GM12878 (cell line): ENCODE measurements around the gene SESN3. TPM values are rescaled to one million over a fixed set of nuclear protein-coding genes. Genes with fewer than 3 reads are reported as not detected.

ENCODE experiments used
- ATAC-seq: fragments of 200-7000 bp; cut with Tn5 transposase; 3 replicates; pipeline ENCODE4 v1.9.1; 2020; ENCODE audit warnings: mild to moderate bottlenecking, moderate library complexity
- BruUV-seq: library from RNA; stranded (reverse); fragments of 400-500 nt; replicated peaks from 2 replicates; lab custom pipeline; 2021; lab: Mats Ljungman, UMichigan
- CTCF ChIA-PET: fragments of 300-600 bp; sonication (Branson Sonifier 250); formaldehyde crosslinking; extraction: SDS; loops from one replicate; lab custom pipeline; 2021; ENCODE audit warnings: inconsistent platforms; lab: Yijun Ruan, JAX
- POLR2A ChIA-PET: fragments of 350-600 bp; formaldehyde crosslinking; extraction: SDS; loops from one replicate; lab custom pipeline; 2021; ENCODE audit warnings: inconsistent platforms; lab: Charles Lee
- RAD21 ChIA-PET: fragments of 300-600 bp; sonication (Branson Sonifier 250); formaldehyde crosslinking; loops from one replicate; lab custom pipeline; 2023; ENCODE audit warnings: antibody characterized with exemption; ENCODE audit not compliant: unreplicated experiment; lab: Charles Lee
- SMC1A ChIA-PET: fragments of 300-600 bp; sonication (Branson Sonifier 250); formaldehyde crosslinking; loops from one replicate; lab custom pipeline; 2023; ENCODE audit not compliant: unreplicated experiment, uncharacterized antibody; lab: Charles Lee
- DNase-seq: peaks from one replicate; pipeline ENCODE4 v3.0.0-alpha.2; 2011; ENCODE audit warnings: low read depth, low spot score
- FAIRE-seq: peaks from 3 replicates; lab custom pipeline; 2011; peaks lifted over from hg19 to GRCh38; lab: Jason Lieb, UNC
- H2AFZ ChIP-seq: 2 replicates; pipeline ENCODE4 v1.6.0; 2011; ENCODE audit warnings: low read depth, low read length, control low read depth; ENCODE audit not compliant: control insufficient read depth
- H3K27ac ChIP-seq: 2 replicates; pipeline ENCODE4 v1.5.1; 2011; ENCODE audit warnings: control low read depth; ENCODE audit not compliant: control insufficient read depth, insufficient read depth
- H3K27me3 ChIP-seq, 2 experiments: replicated peaks in 1 of 2; 2 replicates each; pipeline versions ENCODE4 v1.6.0 to v1.6.1; 2011; ENCODE audit warnings: low read length in 1 of 2; ENCODE audit not compliant: control insufficient read depth in 2 of 2, insufficient read depth in 2 of 2
- H3K36me3 ChIP-seq, 2 experiments: 2 replicates each; pipeline ENCODE4 v1.5.1; 2011; ENCODE audit warnings: low read length in 1 of 2; ENCODE audit not compliant: control insufficient read depth in 2 of 2, insufficient read depth in 2 of 2
- H3K4me1 ChIP-seq: 2 replicates; pipeline ENCODE4 v1.6.1; 2011; ENCODE audit warnings: mild to moderate bottlenecking, low read length, moderate library complexity, mixed read lengths; ENCODE audit not compliant: control insufficient read depth, insufficient read depth
- H3K4me2 ChIP-seq: 2 replicates; pipeline ENCODE4 v1.6.0; 2011; ENCODE audit warnings: control low read depth; ENCODE audit not compliant: control insufficient read depth, insufficient read depth
- H3K4me3 ChIP-seq: fragments of 200-600 bp; sonication (generic); 2 replicates; pipeline ENCODE4 v1.5.1; 2016
- H3K79me2 ChIP-seq: 2 replicates; pipeline ENCODE4 v1.6.0; 2011; ENCODE audit warnings: low read length; ENCODE audit not compliant: control insufficient read depth, insufficient read depth
- H3K9ac ChIP-seq: 2 replicates; pipeline ENCODE4 v1.8.0; 2011; ENCODE audit warnings: low read length, control low read depth, mixed read lengths; ENCODE audit not compliant: control insufficient read depth, insufficient read depth
- H3K9me3 ChIP-seq: replicated peaks from 3 replicates; pipeline ENCODE4 v1.5.1; 2011; ENCODE audit warnings: mild to moderate bottlenecking, low read length; ENCODE audit not compliant: control insufficient read depth, insufficient read depth
- H4K20me1 ChIP-seq: 2 replicates; pipeline ENCODE4 v1.6.0; 2011; ENCODE audit not compliant: control insufficient read depth, insufficient read depth
- BACH1 ChIP-seq: fragments of 450-650 bp; IDR thresholded peaks from 2 replicates; pipeline ENCODE4 v1.6.1; 2017; ENCODE audit warnings: mild to moderate bottlenecking, borderline replicate concordance
- BHLHE40 ChIP-seq, 2 experiments: fragments of 450-650 bp in 1 of 2; IDR thresholded peaks; 2 replicates each; pipeline ENCODE4 v1.6.1; 2011 to 2017; ENCODE audit warnings: low read depth in 2 of 2, borderline replicate concordance in 1 of 2, improper control_type of control experiment in 1 of 2, low read length in 1 of 2, mild to moderate bottlenecking in 1 of 2
- BMI1 ChIP-seq: fragments of 450-650 bp; IDR thresholded peaks from 2 replicates; pipeline ENCODE4 v1.6.1; 2016; ENCODE audit warnings: mild to moderate bottlenecking, moderate library complexity, borderline replicate concordance
- CBFB ChIP-seq: IDR thresholded peaks from 2 replicates; pipeline ENCODE4 v1.6.1; 2016; ENCODE audit warnings: antibody characterized with exemption, low read depth
- CREB1 ChIP-seq: IDR thresholded peaks from 2 replicates; pipeline ENCODE4 v1.6.1; 2012; ENCODE audit warnings: low read depth, mild to moderate bottlenecking, inconsistent platforms
- CREM ChIP-seq: IDR thresholded peaks from 2 replicates; pipeline ENCODE4 v1.6.1; 2014; ENCODE audit warnings: antibody characterized with exemption, low read depth
- EP300 ChIP-seq, 2 experiments: fragments of 150-350 bp in 1 of 2; IDR thresholded peaks; 2 replicates each; pipeline ENCODE4 v1.6.1; 2011 to 2012; ENCODE audit warnings: low read depth in 2 of 2, low read length in 2 of 2, borderline replicate concordance in 1 of 2, improper control_type of control experiment in 1 of 2, inconsistent platforms in 1 of 2; ENCODE audit not compliant: control insufficient read depth in 1 of 2
- HDAC6 ChIP-seq: fragments of 200-600 bp; sonication (generic); IDR thresholded peaks from one replicate; pipeline ENCODE4 v1.8.0; 2017; ENCODE audit warnings: antibody characterized with exemption; ENCODE audit not compliant: unreplicated experiment
- IKZF1 ChIP-seq: fragments of 450-650 bp; conservative IDR thresholded peaks from 2 replicates; pipeline ENCODE4 v1.6.1; 2017; ENCODE audit warnings: antibody characterized with exemption, mild to moderate bottlenecking
- IKZF2 ChIP-seq, 2 experiments: fragments of 450-650 bp; IDR thresholded peaks; 2 replicates each; pipeline ENCODE4 v1.6.1; 2017; ENCODE audit warnings: mild to moderate bottlenecking in 2 of 2, moderate library complexity in 2 of 2
- MXI1 ChIP-seq: fragments of 150-350 bp; IDR thresholded peaks from 2 replicates; pipeline ENCODE4 v1.6.1; 2011; ENCODE audit warnings: low read depth, mild to moderate bottlenecking, inconsistent platforms, low read length, improper control_type of control experiment
- RAD21 ChIP-seq: IDR thresholded peaks from 2 replicates; pipeline ENCODE4 v1.6.1; 2011; ENCODE audit warnings: mild to moderate bottlenecking, low read depth, low read length, moderate library complexity; ENCODE audit not compliant: insufficient read depth
- RUNX3 ChIP-seq: IDR thresholded peaks from 2 replicates; pipeline ENCODE4 v1.6.1; 2012; ENCODE audit warnings: low read length, inconsistent platforms
- SUPT20H ChIP-seq: IDR thresholded peaks from 2 replicates; pipeline ENCODE4 v1.6.1; 2011; ENCODE audit warnings: low read depth, mild to moderate bottlenecking, low read length, moderate library complexity, borderline replicate concordance; ENCODE audit not compliant: control insufficient read depth
- SUZ12 ChIP-seq: fragments of 200-600 bp; sonication (generic); IDR thresholded peaks from one replicate; pipeline ENCODE4 v1.6.1; 2018; ENCODE audit warnings: antibody characterized with exemption, mild to moderate bottlenecking; ENCODE audit not compliant: unreplicated experiment
- WGBS: methylation state at CpG from one replicate; pipeline ENCODE4 v1.1.6; 2016; ENCODE audit warnings: low lambda C conversion rate; ENCODE audit not compliant: insufficient replicate concordance, insufficient coverage; ENCODE audit errors: missing lambda C conversion rate; 5-methylcytosine and 5-hydroxymethylcytosine counted together
- in situ Hi-C: fragments of 300-500 bp; cut with MboI; formaldehyde crosslinking; loops from 9 replicates; pipeline ENCODE4 v1.14.3; 2018; ENCODE audit warnings: mixed read lengths
- intact Hi-C: fragments of 100-400 bp; cut with micrococcal nuclease; formaldehyde crosslinking; loops from one replicate; pipeline ENCODE4 v1.14.2; 2022; ENCODE audit not compliant: unreplicated experiment
- polyA plus RNA-seq, 11 experiments: library from polyadenylated mRNA; depleted of rRNA in 4 of 11; unstranded in 6 of 11; stranded (reverse) in 5 of 11; fragments of >200 nt; fragmentation: Nextera tagmentation in 4 of 11; fragmentation: Illumina TruSeq in 1 of 11; extraction: Ambion mirVana in 4 of 11; extraction: Trizol in 1 of 11; gene quantifications; 1 replicate in 1 of 11; 2 replicates in 10 of 11; pipeline versions ENCODE4 v1.2.1 to v1.2.3, GENCODE V29; 2011 to 2016; ENCODE audit warnings: inconsistent platforms in 2 of 11, missing spikeins in 2 of 11, low read depth in 1 of 11
- total RNA-seq, 4 experiments: library from RNA; depleted of rRNA in 3 of 4; stranded (reverse); fragments of >200 nt in 3 of 4; fragmentation: Illumina TruSeq in 1 of 4; extraction: Trizol in 1 of 4; gene quantifications; 2 replicates each; pipeline versions ENCODE4 v1.2.1 to v1.2.3, GENCODE V29; 2013 to 2021
- TF ChIP-seq, protein P1 (sequence below): IDR thresholded peaks from 2 replicates; pipeline ENCODE4 v1.6.1; 2012; ENCODE audit warnings: low read length, inconsistent platforms
- TF ChIP-seq, protein P2 (sequence below): IDR thresholded peaks from 2 replicates; pipeline ENCODE4 v1.6.1; 2011; ENCODE audit warnings: mild to moderate bottlenecking, low read depth, low read length, moderate library complexity; ENCODE audit not compliant: insufficient replicate concordance
- TF ChIP-seq, protein P3 (sequence below): IDR thresholded peaks from 2 replicates; pipeline ENCODE4 v1.6.1; 2011; ENCODE audit warnings: low read depth, mild to moderate bottlenecking, low read length, moderate library complexity, borderline replicate concordance; ENCODE audit errors: extremely low read depth

SESN3 gene
- total and polyA plus RNA-seq, 10 of the 15 experiments (the other 5 are each of a cell fraction or from before 2014, with no cell fraction given) = 0.64 to 6.7 (median 3.0) TPM

DNA sequence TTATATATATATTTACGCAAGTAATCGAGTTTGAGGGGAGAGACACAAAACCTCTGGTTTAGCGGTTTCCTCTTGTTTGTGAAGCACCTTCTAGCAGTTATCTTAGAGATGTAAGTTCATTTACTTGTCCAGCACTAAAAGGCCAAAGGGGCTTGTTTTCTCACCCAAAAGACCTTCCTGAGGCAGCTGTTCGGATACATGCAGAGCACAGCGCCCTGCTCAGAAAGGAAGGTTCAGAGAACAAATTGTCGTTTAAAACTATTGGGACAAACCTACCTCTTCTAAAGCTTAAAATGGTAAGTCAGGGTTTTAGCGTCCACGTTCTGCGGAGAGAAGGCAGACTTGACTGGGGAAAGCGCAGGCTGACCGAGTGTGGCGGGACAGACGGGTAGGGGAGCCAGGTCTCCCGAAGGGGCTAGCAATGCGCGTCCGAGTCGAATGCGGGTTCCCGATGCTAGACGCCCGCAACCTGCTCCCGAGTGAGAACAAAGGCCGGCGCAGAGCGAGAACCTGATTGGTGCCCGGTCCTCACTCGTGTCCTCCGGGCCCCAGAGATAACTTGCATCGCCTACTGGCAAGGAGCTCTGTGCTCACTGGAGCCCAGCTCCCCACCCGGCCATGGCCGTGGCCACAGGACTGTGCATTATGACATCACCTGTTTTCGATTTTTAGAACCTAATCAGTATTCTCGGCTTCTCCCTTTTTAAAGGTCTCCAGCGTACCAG is 1.0 kb upstream of the SESN3 start:
- peaks cover 8% of the 10 kb centered on the region for H3K4me1 ChIP-seq
- no peak overlapping the region for H3K27ac ChIP-seq
- in situ Hi-C loops = no loop called here
- DNase-seq = no peak
- peak overlapping the region; percentile 53 for H3K4me3 ChIP-seq
- peak overlapping the region; percentile 29; the same call in 1 of the 2 replicates for H3K9ac ChIP-seq
- H4K20me1 ChIP-seq = no peaks in the 10 kb centered on the region
- intact Hi-C loops = loop anchor here (1.0 to 5.0 kb wide), 7 partner anchors 17 to 550 kb away; no protein-coding TSS in a partner anchor
- ATAC-seq = peak; percentile 76
- TSS peak; percentile 97 for BruUV-seq
- ChIA-PET SMC1A (interaction anchor here (0.5 to 7.7 kb wide), 61 partner anchors 9 to 613 kb away, joined by 3 to 261 read pairs (median 4); partner anchors contain the start of gene FAM76B), CTCF (interaction anchor here (0.5 to 5.8 kb wide), 42 partner anchors 9 to 560 kb away, joined by 3 to 82 read pairs (median 4); partner anchors contain the start of gene SRSF8), POLR2A (interaction anchor here (0.5 to 5.3 kb wide), 35 partner anchors 9 to 1013 kb away, joined by 3 to 160 read pairs (median 5); partner anchors contain the start of genes CEP57 and FAM76B), RAD21 (interaction anchor here (0.6 to 5.4 kb wide), 57 partner anchors 9 to 531 kb away, joined by 3 to 195 read pairs (median 4); partner anchors contain the start of gene SRSF8)
- under 1% methylated on average over 35 of the region's 35 CpGs for WGBS
- H2AFZ ChIP-seq = peak overlapping the region; percentile 30
- peaks cover 0 to 27% of the 10 kb centered on the region in 2 experiments; a peak in 2 of 4 replicates for H3K27me3 ChIP-seq
- no peaks in the 10 kb centered on the region for H3K9me3 ChIP-seq
- no peaks in the 10 kb centered on the region for H3K79me2 ChIP-seq
- peak overlapping the region; percentile 99 for H3K4me2 ChIP-seq
- no peak for FAIRE-seq
- no peaks in the 10 kb centered on the region for H3K36me3 ChIP-seq
- TF ChIP-seq HDAC6 (no peak), IKZF1 (peak; percentile 55), IKZF2 (IDR thresholded peaks at IDR 0.05) (0 out of 4 replicates have a peak, but pooled peaks have one; percentile 28 to 42), RUNX3 (peak; percentile 64), BHLHE40 (IDR thresholded peaks at IDR 0.05; ENCODE audit: borderline replicate concordance in 1 of 2, low read depth in 2 of 2, low read length in 1 of 2) (0 out of 4 replicates have a peak, but pooled peaks of 1 of the 2 experiments have one; percentile 13), BMI1 (0 out of 2 replicates have a peak, but pooled peaks have one; percentile 47), CREM (peak; percentile 55; the same call in 1 of the 2 replicates), CREB1 (peak; percentile 26; the same call in 1 of the 2 replicates), EP300 (IDR thresholded peaks at IDR 0.05; ENCODE audit: borderline replicate concordance in 1 of 2, control insufficient read depth in 1 of 2, low read depth in 2 of 2, low read length in 2 of 2) (peak in 1 of 2 experiments; percentile 3; a peak in 1 of 4 replicates), SUPT20H (no peak), BACH1 (no peak), MXI1 (peak; percentile 34; the same call in 1 of the 2 replicates), SUZ12 (no peak), CBFB (0 out of 2 replicates have a peak, but pooled peaks have one; percentile 25), RAD21 (peak; percentile 18; the same call in 1 of the 2 replicates)
- TF ChIP-seq, protein P1, sequence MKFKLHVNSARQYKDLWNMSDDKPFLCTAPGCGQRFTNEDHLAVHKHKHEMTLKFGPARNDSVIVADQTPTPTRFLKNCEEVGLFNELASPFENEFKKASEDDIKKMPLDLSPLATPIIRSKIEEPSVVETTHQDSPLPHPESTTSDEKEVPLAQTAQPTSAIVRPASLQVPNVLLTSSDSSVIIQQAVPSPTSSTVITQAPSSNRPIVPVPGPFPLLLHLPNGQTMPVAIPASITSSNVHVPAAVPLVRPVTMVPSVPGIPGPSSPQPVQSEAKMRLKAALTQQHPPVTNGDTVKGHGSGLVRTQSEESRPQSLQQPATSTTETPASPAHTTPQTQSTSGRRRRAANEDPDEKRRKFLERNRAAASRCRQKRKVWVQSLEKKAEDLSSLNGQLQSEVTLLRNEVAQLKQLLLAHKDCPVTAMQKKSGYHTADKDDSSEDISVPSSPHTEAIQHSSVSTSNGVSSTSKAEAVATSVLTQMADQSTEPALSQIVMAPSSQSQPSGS = peak; percentile 69; the same call in 1 of the 2 replicates
- TF ChIP-seq, protein P2, sequence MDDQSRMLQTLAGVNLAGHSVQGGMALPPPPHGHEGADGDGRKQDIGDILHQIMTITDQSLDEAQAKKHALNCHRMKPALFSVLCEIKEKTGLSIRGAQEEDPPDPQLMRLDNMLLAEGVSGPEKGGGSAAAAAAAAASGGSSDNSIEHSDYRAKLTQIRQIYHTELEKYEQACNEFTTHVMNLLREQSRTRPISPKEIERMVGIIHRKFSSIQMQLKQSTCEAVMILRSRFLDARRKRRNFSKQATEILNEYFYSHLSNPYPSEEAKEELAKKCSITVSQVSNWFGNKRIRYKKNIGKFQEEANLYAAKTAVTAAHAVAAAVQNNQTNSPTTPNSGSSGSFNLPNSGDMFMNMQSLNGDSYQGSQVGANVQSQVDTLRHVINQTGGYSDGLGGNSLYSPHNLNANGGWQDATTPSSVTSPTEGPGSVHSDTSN = no peak
- TF ChIP-seq, protein P3, sequence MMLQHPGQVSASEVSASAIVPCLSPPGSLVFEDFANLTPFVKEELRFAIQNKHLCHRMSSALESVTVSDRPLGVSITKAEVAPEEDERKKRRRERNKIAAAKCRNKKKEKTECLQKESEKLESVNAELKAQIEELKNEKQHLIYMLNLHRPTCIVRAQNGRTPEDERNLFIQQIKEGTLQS = no peak
